IPS-18c (cell line): ENCODE data around the gene FOXP4.

Source experiments
- H3K4me3 ChIP-seq: 2 replicates; pipeline ENCODE4 v1.7.0; 2013; ENCODE audit warnings: low read depth, mild to moderate bottlenecking, low read length, moderate library complexity; ENCODE audit not compliant: insufficient read depth
- H3K9me3 ChIP-seq: one replicate; pipeline ENCODE4 v1.6.1; 2013; ENCODE audit warnings: mild to moderate bottlenecking, low read length, moderate library complexity; ENCODE audit not compliant: control insufficient read depth, insufficient read depth

FOXP4 gene

GRCh38 chr6:41555326-41556300 is 9.4 kb downstream of the FOXP4 start:
- peak overlapping the region; percentile 22 for H3K4me3 ChIP-seq
- H3K9me3 ChIP-seq: no peaks in the 10 kb centered on the region

GRCh38 chr6:41557335-41557734 is 11.2 kb downstream of the FOXP4 start:
- Histone ChIP-seq H3K4me3 (no peak overlapping the region), H3K9me3 (no peaks in the 10 kb centered on the region)

DNA sequence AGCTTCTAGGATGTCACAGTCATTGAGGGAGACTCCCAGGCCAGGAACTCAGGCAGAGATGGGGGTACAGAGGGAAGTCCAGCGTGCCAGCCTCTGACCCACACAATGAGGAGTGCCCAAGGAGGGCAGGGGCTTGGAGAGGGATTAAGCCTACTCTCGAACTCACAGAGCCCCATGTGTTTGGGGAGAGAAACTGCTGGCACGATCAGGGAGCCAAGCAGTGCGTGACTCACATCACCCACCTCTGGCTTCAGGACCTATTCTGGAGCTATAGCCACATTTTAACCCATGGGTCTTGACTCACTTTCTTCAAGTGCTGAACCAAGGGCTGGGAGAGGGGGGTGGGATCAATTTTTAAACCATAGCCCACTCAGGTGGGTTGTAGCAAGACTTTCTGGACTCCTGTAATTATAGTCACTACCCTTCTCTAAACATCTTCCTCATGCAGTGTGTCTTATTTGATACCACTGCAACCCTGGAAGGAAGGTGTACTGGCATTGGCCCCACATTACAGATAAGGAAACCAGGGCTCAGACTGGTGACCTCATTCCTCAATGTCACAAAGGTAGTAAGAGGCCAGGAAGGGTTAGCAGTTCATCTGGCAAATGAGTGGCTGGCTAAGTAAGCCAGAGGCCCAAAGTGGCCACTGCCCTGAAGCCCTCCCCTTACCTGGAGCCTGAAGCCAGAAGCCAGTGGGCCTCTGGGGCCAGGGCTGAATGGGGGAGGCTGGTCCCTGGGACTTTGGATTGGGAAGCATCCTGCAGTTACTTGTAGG is 12.0 kb downstream of the FOXP4 start:
- no peaks in the 10 kb centered on the region for H3K9me3 ChIP-seq
- no peak overlapping the region for H3K4me3 ChIP-seq

DNA sequence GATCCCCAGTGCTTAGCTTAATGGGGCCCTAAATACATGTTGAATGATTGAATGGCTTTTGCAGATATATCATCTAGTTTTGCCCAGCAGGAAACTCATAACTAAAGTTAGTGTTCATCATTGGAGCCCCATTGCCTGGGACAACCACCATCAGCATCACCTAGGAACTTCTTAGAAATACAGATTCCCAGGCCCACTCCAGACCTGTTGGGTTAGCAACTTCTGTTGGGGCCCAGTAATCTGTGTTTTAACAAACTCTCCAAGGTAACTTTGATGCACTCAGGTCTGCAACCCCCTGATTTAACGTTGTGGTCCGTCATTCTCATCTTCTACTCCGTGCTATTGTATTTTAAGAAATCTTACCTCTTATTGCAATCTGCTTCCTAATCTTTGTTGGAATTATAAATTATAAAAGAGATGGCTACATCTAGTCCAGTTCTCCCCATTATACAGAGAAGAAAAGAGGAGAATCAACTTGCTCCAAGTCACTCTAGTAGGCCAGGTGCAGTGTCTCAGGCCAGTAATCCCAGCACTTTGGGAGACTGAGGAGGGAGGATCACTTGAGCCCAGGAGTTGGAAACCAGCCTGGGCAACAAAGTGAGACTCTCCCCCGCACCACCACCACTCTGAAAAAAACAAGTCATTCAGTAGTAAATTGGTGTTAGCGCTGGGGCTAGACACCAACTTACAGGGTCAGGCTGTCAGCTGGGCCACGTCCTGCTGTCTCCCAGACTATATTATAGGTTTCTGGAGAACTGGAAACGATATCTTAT is 13.7 kb downstream of the FOXP4 start:
- peak overlapping the region; percentile 54; the same call in 1 of the 2 replicates for H3K4me3 ChIP-seq

DNA sequence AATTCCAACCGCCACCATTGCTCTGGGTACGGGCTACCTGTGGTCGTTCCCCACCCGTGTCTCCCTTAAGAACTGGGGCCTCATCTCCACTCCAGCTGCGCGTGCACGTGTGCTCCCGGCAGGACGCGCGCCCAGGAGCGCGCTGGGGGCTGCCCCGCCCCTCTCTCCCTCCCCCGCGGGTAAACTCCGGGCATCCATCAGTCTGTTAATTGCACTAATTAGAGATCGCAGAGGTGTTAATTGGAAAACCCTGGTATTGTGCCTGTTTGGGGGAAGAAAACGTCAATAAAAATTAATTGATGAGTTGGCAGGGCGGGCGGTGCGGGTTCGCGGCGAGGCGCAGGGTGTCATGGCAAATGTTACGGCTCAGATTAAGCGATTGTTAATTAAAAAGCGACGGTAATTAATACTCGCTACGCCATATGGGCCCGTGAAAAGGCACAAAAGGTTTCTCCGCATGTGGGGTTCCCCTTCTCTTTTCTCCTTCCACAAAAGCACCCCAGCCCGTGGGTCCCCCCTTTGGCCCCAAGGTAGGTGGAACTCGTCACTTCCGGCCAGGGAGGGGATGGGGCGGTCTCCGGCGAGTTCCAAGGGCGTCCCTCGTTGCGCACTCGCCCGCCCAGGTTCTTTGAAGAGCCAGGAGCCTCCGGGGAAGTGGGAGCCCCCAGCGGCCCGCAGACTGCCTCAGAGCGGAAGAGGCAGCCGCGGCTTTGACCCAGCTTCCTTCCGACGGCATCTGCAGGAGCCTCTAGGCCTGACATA is 14.4 kb downstream of the FOXP4 start:
- Histone ChIP-seq H3K9me3 (no peaks in the 10 kb centered on the region), H3K4me3 (peak overlapping the region; percentile 54)

More for the DNA sequence above, 13.7 kb downstream of the FOXP4 start:
- no peaks in the 10 kb centered on the region for H3K9me3 ChIP-seq

GRCh38 chr6:41561416-41561815 is 15.2 kb downstream of the FOXP4 start:
- H3K4me3 ChIP-seq: peak overlapping the region; percentile 54
- H3K9me3 ChIP-seq: no peaks in the 10 kb centered on the region

GRCh38 chr6:41561931-41562911 is 16.0 kb downstream of the FOXP4 start:
- Histone ChIP-seq H3K9me3 (no peaks in the 10 kb centered on the region), H3K4me3 (peak overlapping the region; percentile 24)

- Histone ChIP-seq H3K9me3 (no peaks in the 10 kb centered on the region), H3K4me3 (no peak overlapping the region)
Measured at GRCh38 chr6:41563060-41563776, 17.0 kb downstream of the FOXP4 start.

- Histone ChIP-seq H3K9me3 (no peaks in the 10 kb centered on the region), H3K4me3 (no peak overlapping the region)
Measured at GRCh38 chr6:41564448-41565142, 18.4 kb downstream of the FOXP4 start.

- no peaks in the 10 kb centered on the region for H3K9me3 ChIP-seq
- H3K4me3 ChIP-seq: no peak overlapping the region
Measured at GRCh38 chr6:41565701-41566100, 19.5 kb downstream of the FOXP4 start.

DNA sequence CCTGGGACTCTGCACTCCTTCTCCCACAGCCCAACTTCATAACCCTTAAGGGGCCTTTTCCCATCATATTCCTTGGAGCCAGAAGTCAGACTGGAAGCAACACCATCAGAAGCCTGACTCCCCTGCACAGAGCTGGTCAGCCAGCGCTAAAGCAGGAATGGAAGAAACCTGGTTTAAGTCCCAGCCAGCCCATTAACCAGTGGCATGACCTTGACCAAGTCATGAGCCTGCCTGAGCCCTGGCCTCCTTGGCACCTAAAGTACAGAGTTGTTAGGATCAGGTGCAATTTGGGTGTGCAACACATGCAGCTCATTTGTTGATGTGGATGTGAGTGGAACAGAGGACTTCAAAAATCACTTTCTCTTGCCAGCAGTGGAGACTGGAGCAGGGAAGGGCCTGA is 20.8 kb downstream of the FOXP4 start:
- no peak overlapping the region for H3K4me3 ChIP-seq
- H3K9me3 ChIP-seq: no peaks in the 10 kb centered on the region

GRCh38 chr6:41567684-41568083 is 21.5 kb downstream of the FOXP4 start:
- no peak overlapping the region for H3K4me3 ChIP-seq
- H3K9me3 ChIP-seq: no peaks in the 10 kb centered on the region

GRCh38 chr6:41568202-41568584 is 22.0 kb downstream of the FOXP4 start:
- H3K9me3 ChIP-seq: no peaks in the 10 kb centered on the region
- no peak overlapping the region for H3K4me3 ChIP-seq

- Histone ChIP-seq H3K9me3 (no peaks in the 10 kb centered on the region), H3K4me3 (no peak overlapping the region)
Measured at GRCh38 chr6:41568585-41569384, 22.6 kb downstream of the FOXP4 start.
